Motor neuron (in vitro differentiated cells): ENCODE measurements around the gene ACSF3. TPM values are rescaled to one million over a fixed set of nuclear protein-coding genes. Genes with fewer than 3 reads are reported as not detected.

Source experiments
- ATAC-seq, 8 experiments: fragments of 200-7000 bp; cut with Tn5 transposase; replicated peaks in 6 of 8; 2 replicates each; pipeline ENCODE4 v1.8.0; 2021; ENCODE audit warnings: mild to moderate bottlenecking in 8 of 8, moderate library complexity in 8 of 8
- H3K27ac ChIP-seq, 2 donors: fragments of 250-450 bp; sonication (Bioruptor Pico); 2 replicates each; pipeline ENCODE4 v1.9.0; 2021; ENCODE audit warnings: antibody characterized with exemption in 2 of 2, mild to moderate bottlenecking in 2 of 2, moderate library complexity in 1 of 2
- H3K4me1 ChIP-seq, 2 donors: fragments of 250-450 bp; sonication (Bioruptor Pico); replicated peaks in 1 of 2; 2 replicates each; pipeline ENCODE4 v1.6.1; 2021; ENCODE audit warnings: antibody characterized with exemption in 2 of 2, mild to moderate bottlenecking in 2 of 2, moderate library complexity in 1 of 2
- H3K4me3 ChIP-seq, 5 donors: fragments of 250-450 bp; sonication (Bioruptor Pico); 2 replicates each; pipeline ENCODE4 v1.9.0; 2021; ENCODE audit warnings: antibody characterized with exemption in 5 of 5, mild to moderate bottlenecking in 5 of 5, moderate library complexity in 4 of 5
- WGBS, 10 experiments: fragments of 450-650 bp; shearing (Covaris generic); methylation state at CpG; one replicate each; pipeline ENCODE4 v1.0.0; 2022; 5-methylcytosine and 5-hydroxymethylcytosine counted together
- in situ Hi-C, 9 experiments: fragments of 400-800 bp; cut with MboI; loops; one replicate each; pipeline ENCODE4 v1.15.0; 2021; ENCODE audit warnings: low sequenced_read_pairs in 9 of 9, low pct_unique_long_range_greater_than_20kb in 2 of 9; ENCODE audit not compliant: unreplicated experiment in 9 of 9
- total RNA-seq, 8 experiments: library from RNA; unstranded; fragments of 300-600 nt; gene quantifications; 2 replicates each; pipeline versions ENCODE4 v1.2.3 to v1.2.4, GENCODE V29; 2022

Gene ACSF3
- total RNA-seq, 8 experiments from 2014 or later: 7.7 to 39.8 (median 13.8) TPM

DNA sequence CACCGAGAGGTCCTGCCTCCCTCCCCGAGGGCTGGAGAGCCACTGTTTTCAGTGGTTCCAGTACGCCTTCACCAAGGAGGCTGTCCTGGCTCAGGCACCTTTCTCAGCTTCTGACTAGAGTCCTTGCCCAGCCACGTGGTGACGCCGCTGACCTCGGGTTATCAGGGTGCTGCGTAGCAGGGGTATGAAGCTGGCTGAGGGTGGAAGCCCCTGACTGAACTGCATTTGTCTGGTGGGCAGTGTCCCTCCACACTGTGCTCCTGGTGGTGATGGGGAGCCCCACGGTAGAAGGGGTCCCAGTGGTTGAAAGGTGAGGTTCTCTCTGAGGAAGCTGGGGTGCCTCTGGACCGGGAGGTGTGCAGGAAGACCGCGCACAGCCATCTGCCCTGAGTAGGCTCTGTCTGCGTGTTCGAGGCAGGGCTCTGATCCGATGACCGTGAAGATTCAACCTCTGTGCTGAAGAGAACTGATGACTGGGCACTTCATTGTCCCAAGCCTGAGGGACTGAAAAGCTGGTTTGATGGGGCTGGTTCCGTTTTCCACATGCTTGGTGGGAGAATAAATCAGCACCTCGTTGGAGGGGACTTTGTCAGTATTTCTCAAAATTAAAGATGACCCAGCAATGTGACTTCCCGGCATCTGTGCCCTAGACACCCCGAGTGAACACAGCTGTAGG, 2.5 kb downstream of the ACSF3 start:
- Histone ChIP-seq H3K4me1 (peaks cover 16 to 24% of the 10 kb centered on the region in 2 donors), H3K27ac (no peak overlapping the region), H3K4me3 (no peak overlapping the region)
- ATAC-seq: no peak
- 80 to 100% (median 94%) methylated on average over 1 to 9 of the region's 20 CpGs; no CpG with 5 or more reads in 4 of the 10 experiments for WGBS, 10 experiments
- in situ Hi-C loops: no loop called here

- no peak overlapping the region for H3K4me3 ChIP-seq
- no peak overlapping the region for H3K27ac ChIP-seq
- in situ Hi-C loops: no loop called here
- 83 to 100% (median 92%) methylated on average over 1 to 13 of the region's 24 CpGs; no CpG with 5 or more reads in 5 of the 10 experiments for WGBS, 10 experiments
- no peak for ATAC-seq
- H3K4me1 ChIP-seq: peaks cover 16 to 24% of the 10 kb centered on the region in 2 donors
Observed at GRCh38 chr16:89096768-89097391, 3.2 kb downstream of the ACSF3 start.

DNA sequence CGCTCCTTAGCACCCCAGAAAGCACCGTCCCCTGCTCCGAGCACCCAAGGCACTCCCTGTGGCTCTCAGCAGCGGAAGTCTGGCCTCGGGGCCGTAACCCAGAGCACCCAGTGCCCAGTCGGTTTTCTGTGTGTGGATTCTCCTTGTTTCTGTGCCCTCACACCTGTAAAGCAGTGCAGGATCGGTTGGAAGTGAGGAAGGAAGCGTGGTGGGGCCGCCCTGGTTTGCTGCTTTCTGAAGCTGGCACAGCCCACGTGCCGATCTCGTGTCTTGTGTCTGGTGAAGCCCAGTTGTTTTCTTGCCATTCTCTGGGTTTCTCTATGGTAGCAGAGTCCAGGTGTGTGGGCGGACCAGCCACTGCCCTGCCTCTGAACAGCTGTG, 3.7 kb downstream of the ACSF3 start:
- ATAC-seq: no peak
- WGBS, 10 experiments: 70 to 93% (median 87%) methylated on average over 3 to 5 of the region's 14 CpGs; no CpG with 5 or more reads in 7 of the 10 experiments
- Histone ChIP-seq H3K4me3 (no peak overlapping the region), H3K27ac (no peak overlapping the region), H3K4me1 (peaks cover 16 to 24% of the 10 kb centered on the region in 2 donors)
- in situ Hi-C loops: no loop called here

DNA sequence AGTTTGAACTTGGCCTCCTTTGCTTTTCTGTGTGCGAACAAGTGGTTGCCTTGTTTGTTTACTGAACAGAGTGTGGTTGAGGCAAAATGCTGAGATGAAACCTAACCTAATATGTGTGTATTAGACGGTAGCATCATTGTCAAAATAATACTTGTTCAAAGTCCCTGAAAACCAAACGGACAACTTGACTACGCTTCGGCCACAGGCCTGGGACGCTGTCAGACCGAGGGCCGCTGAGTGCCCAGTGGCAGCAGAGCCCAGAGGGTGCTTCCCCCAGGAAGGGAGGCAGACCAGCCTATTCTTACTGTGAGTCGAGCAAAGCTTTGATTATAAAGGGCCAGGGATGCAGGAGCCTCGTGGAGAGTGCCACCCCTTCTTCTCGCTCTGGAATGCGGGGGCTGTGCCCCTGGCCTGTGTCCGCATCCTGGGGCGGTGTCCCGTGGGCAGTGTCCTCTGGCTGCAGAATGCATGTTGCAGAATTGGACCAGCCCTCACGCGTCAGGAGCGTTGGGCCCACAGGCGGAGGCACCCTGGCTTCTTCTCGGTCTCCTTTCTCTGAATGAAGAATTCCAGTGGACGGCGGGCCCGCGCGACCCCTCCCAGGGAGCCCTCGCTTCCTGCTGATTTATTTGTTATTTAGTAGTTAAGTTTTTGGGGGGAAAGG, 5.2 kb downstream of the ACSF3 start:
- Histone ChIP-seq H3K27ac (no peak overlapping the region), H3K4me1 (peaks cover 14 to 24% of the 10 kb centered on the region in 2 donors), H3K4me3 (no peak overlapping the region)
- ATAC-seq: no peak
- in situ Hi-C loops: no loop called here
- WGBS, 10 experiments: 77 to 100% (median 91%) methylated on average over 4 to 14 of the region's 26 CpGs; no CpG with 5 or more reads in 2 of the 10 experiments

GRCh38 chr16:89099905-89100304, 6.3 kb downstream of the ACSF3 start:
- in situ Hi-C loops: no loop called here
- peaks cover 9 to 18% of the 10 kb centered on the region in 2 donors for H3K4me1 ChIP-seq
- WGBS, 10 experiments: 17 to 92% (median 83%) methylated on average over 1 to 9 of the region's 11 CpGs; no CpG with 5 or more reads in 4 of the 10 experiments
- H3K27ac ChIP-seq: no peak overlapping the region
- H3K4me3 ChIP-seq: no peak overlapping the region
- ATAC-seq: no peak

DNA sequence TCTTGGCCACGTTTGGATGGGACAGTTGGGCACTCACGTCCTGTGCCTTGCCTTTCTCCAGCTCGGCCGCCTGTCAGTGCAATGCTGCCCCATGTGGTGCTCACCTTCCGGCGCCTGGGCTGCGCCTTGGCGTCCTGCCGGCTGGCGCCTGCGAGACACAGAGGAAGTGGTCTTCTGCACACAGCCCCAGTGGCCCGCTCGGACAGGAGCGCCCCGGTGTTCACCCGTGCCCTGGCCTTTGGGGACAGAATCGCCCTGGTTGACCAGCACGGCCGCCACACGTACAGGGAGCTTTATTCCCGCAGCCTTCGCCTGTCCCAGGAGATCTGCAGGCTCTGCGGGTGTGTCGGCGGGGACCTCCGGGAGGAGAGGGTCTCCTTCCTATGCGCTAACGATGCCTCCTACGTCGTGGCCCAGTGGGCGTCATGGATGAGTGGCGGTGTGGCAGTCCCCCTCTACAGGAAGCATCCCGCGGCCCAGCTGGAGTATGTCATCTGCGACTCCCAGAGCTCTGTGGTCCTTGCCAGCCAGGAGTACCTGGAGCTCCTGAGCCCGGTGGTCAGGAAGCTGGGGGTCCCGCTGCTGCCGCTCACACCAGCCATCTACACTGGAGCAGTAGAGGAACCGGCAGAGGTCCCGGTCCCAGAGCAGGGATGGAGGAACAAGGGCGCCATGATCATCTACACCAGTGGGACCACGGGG, 7.1 kb downstream of the ACSF3 start:
- Histone ChIP-seq H3K4me3 (no peak overlapping the region), H3K4me1 (peaks cover 7 to 13% of the 10 kb centered on the region in 2 donors), H3K27ac (no peak overlapping the region)
- in situ Hi-C loops: no loop called here
- 72 to 94% (median 80%) methylated on average over 2 to 8 of the region's 42 CpGs; no CpG with 5 or more reads in 6 of the 10 experiments for WGBS, 10 experiments
- ATAC-seq: no peak

DNA sequence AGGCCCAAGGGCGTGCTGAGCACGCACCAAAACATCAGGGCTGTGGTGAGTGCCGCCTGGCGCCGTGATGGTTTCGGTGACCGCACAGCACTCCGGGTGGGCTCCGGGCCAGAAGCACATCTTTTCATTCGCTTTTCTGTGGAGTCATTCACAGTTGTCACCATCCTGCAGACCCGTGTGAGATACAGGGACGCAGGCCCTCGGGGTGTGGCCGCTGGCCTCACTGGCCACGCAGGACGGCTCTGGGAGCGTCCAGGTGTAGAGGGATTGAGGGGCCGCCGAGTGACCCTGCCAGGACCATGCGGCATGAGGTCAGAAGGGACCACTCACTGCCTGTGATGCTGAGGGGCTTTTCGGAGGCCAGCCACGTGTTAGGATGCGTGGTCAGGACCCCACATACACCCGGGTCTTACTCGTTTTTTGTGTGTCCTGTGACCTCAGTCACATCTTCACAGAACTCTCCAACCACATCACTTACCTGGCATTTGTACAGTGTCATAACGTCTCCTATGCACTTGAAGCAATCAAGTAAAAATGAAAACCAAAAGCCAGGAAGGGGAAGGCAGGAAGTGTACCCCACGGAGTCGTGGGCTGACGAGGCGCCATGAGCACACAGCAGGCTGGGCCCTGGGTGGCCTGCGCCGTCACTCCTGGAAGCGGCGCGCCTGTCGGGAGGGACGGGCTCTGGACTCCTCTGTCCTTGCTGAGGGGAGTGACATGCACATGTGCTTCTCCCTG, 7.8 kb downstream of the ACSF3 start:
- no peak overlapping the region for H3K4me3 ChIP-seq
- 93 to 100% (median 98%) methylated on average over 1 to 10 of the region's 37 CpGs; no CpG with 5 or more reads in 5 of the 10 experiments for WGBS, 10 experiments
- peaks cover 7 to 13% of the 10 kb centered on the region in 2 donors for H3K4me1 ChIP-seq
- no peak for ATAC-seq
- in situ Hi-C loops: no loop called here
- H3K27ac ChIP-seq: no peak overlapping the region

- H3K27ac ChIP-seq: no peak overlapping the region
- ATAC-seq: no peak
- H3K4me3 ChIP-seq: no peak overlapping the region
- H3K4me1 ChIP-seq: peaks cover 7 to 13% of the 10 kb centered on the region in 2 donors
- in situ Hi-C loops: no loop called here
- 50 to 100% (median 86%) methylated on average over 1 to 2 of the region's 14 CpGs; no CpG with 5 or more reads in 6 of the 10 experiments for WGBS, 10 experiments
Observed at GRCh38 chr16:89102041-89102471, 8.4 kb downstream of the ACSF3 start.

DNA sequence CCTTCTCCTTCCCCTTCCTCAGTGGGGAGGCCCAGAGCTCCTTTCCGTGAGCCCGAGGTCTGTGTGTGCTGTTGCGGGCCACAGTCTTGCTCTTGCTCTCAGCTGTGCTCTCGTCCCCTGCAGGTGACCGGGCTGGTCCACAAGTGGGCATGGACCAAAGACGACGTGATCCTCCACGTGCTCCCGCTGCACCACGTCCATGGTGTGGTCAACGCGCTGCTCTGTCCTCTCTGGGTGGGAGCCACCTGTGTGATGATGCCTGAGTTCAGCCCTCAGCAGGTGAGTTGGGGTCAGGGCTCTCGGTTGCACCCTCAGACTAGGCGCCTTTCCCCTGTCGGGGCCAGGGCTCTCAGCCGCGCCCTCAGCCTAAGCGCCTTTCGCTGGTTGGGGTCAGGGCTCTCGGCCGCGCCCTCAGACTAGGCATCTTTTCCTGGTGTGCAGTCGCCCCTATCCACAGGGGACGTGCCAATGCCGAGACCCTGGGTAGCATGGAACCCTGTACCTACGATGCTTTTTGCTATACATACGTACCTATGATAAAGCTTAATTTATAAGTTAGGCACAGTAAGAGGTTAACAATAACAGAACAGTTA, 8.9 kb downstream of the ACSF3 start:
- in situ Hi-C loops: no loop called here
- no peak for ATAC-seq
- peaks cover 7 to 12% of the 10 kb centered on the region in 2 donors for H3K4me1 ChIP-seq

DNA sequence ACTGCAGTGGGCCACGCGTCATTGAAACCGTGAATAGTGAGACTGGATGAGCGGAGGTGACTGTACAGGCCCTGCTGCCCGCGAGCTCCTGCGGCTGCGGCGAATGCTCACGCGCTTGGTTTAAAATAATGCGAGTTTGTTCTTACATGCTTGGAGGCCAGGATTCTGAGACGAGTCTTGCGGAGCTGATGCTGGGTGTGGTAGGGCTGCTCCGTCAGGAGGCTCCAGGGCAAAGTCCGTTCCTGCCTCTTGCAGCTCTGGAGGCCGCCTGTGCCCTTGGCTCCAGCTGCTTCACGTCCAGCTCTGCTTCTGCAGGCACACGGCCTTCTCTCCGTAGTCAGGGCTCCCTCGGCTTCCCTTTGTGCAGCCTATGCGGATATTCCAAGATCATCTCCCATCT, 9.5 kb downstream of the ACSF3 start:
- Histone ChIP-seq H3K27ac (no peak overlapping the region), H3K4me3 (no peak overlapping the region), H3K4me1 (peaks cover 5 to 6% of the 10 kb centered on the region in 2 donors)
- 73 to 100% (median 100%) methylated on average over 1 to 19 of the region's 22 CpGs; no CpG with 5 or more reads in 1 of the 10 experiments for WGBS, 10 experiments
- in situ Hi-C loops: no loop called here
- ATAC-seq: no peak

More for the DNA sequence above, 8.9 kb downstream of the ACSF3 start:
- Histone ChIP-seq H3K4me3 (no peak overlapping the region), H3K27ac (no peak overlapping the region)
- WGBS, 10 experiments: 74 to 100% (median 93%) methylated on average over 3 to 12 of the region's 27 CpGs; no CpG with 5 or more reads in 5 of the 10 experiments

DNA sequence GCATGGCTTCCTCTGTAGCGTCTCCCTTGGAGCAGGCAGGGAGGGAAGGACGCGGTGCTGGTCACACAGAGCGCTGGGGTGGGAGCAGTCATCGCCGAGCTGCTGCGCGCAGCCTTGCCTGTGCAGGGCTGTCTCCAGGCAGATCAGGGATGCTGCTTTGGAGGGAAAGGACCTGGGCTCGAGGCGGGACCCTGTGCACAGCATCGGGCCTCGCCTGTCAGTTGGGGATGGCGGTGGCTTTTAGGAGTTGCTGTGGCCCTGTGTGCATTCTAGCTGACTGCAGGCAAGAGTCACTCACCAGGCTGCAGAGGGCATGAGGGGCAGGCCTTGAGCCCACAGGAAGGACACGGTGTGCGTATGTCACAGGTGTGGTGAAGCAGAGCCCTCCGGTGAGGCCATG, 10.1 kb downstream of the ACSF3 start:
- in situ Hi-C loops: no loop called here
- ATAC-seq: no peak
- no peak overlapping the region for H3K4me3 ChIP-seq
- H3K4me1 ChIP-seq: no peaks in the 10 kb centered on the region
- WGBS, 10 experiments: 60 to 100% (median 88%) methylated on average over 1 to 13 of the region's 16 CpGs; no CpG with 5 or more reads in 6 of the 10 experiments
- H3K27ac ChIP-seq: no peak overlapping the region

DNA sequence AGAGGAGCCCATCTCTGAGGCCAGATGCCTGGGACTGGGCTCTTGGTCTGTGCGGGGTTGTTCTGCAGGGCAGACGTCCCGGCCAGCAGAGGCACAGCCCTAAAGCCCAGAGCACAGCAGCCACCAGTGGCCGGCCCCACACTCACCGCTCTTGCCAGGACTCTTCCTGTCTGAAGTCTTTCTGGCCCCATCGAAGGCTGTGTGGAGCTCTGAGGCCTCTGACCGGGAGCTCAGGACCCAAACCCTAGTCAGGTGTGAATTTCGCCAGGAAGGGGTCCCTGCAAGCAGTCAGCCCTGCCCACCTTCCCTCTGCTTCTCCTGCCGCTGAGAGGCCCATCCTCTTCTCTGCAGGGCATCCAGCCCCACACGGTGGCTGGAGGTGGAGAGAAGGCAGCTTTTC, 10.7 kb downstream of the ACSF3 start:
- Histone ChIP-seq H3K4me3 (no peak overlapping the region), H3K27ac (no peak overlapping the region), H3K4me1 (no peaks in the 10 kb centered on the region)
- 67 to 100% (median 83%) methylated on average over 1 to 2 of the region's 10 CpGs; no CpG with 5 or more reads in 4 of the 10 experiments for WGBS, 10 experiments
- no peak for ATAC-seq
- in situ Hi-C loops: no loop called here
